Thoracic aorta endothelial cell (primary cell): ENCODE data around the gene TERF2IP. TPM values are rescaled to one million over a fixed set of nuclear protein-coding genes. Genes with fewer than 3 reads are reported as not detected.

ENCODE experiments used
- small RNA-seq: library from RNA; depleted of rRNA; stranded (forward); fragments of <200 nt; gene quantifications from one replicate; pipeline ENCODE3, GENCODE V24; 2012
- total RNA-seq: library from RNA; depleted of rRNA; stranded (reverse); fragments of >200 nt; gene quantifications from 2 replicates; pipeline ENCODE4 v1.2.3, GENCODE V29; 2012

Gene TERF2IP, protein sequence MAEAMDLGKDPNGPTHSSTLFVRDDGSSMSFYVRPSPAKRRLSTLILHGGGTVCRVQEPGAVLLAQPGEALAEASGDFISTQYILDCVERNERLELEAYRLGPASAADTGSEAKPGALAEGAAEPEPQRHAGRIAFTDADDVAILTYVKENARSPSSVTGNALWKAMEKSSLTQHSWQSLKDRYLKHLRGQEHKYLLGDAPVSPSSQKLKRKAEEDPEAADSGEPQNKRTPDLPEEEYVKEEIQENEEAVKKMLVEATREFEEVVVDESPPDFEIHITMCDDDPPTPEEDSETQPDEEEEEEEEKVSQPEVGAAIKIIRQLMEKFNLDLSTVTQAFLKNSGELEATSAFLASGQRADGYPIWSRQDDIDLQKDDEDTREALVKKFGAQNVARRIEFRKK
- 34.5 and 42.3 TPM in 2 replicates for total RNA-seq

GRCh38 chr16:75647492-75648264, at the start of gene TERF2IP, which contains the start of gene KARS1:
TERF2IP (plus strand) TSS chr16:75647773; CDS start chr16:75647883, 110 bp downstream.
KARS1 (minus strand) TSS chr16:75647665; CDS start chr16:75647639, 26 bp downstream.

GRCh38 chr16:75622761-75623605, 24.6 kb upstream of the TERF2IP start, which contains the start of gene ADAT1:
ADAT1 (minus strand) TSS chr16:75623281; CDS start chr16:75620799, 2,482 bp downstream.

DNA sequence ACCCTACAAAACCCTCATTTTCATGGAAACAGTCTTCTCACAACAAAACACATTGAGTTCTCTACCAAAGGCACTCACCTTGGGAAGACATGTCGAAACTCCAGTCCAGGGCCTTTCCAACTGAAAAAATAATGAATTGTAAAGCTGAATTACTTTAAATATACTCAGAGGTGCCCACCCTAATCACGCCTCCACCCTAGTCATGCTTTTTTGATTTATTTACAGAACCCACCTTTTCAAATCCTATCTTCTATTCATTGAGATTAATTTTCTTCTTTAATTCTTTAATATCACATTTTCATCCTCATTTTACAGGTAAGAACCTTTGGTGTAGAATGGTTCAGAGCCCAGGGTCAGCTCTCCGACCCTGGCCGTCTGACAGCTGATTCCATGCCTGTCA, 29.3 kb downstream of the TERF2IP start, which contains the start of gene CPHXL2:
CPHXL2 (minus strand) TSS at position 101 of the 400 bp plus-strand sequence; CDS start at position 91, 10 bp downstream.

GRCh38 chr16:75701361-75701760, 53.8 kb downstream of the TERF2IP start, which contains the start of gene DUXB:
DUXB (minus strand) TSS chr16:75701461; CDS start chr16:75701418, 43 bp downstream.

Small RNA genes within 50 kb of the gene (small RNA-seq; reads per million reads assigned to genes)
- gene RN7SL520P = not detected

Other genes starting within 250 kb of the TERF2IP start
- gene CFDP1, start 214.3 kb upstream of the TERF2IP start, total RNA-seq = 76.3 and 91.3 TPM in 2 replicates
- 32.4 and 44.2 TPM in 2 replicates for gene TMEM170A, start 183.1 kb upstream of the TERF2IP start, total RNA-seq
- gene CHST6, start 152.3 kb upstream of the TERF2IP start, total RNA-seq = 0.40 and 1.3 TPM in 2 replicates
- gene CHST5, start 111.7 kb upstream of the TERF2IP start, total RNA-seq = not detected in 2 replicates
- 11.3 and 11.7 TPM in 2 replicates for gene TMEM231, start 91.5 kb upstream of the TERF2IP start, total RNA-seq
- gene GABARAPL2, start 81.4 kb upstream of the TERF2IP start, total RNA-seq = 49.7 and 50.1 TPM in 2 replicates
- gene ADAT1, start 24.5 kb upstream of the TERF2IP start, total RNA-seq = 74.5 and 82.1 TPM in 2 replicates
- gene KARS1, start 108 bp upstream of the TERF2IP start, total RNA-seq = 220 and 225 TPM in 2 replicates
- not detected in 2 replicates for gene CPHXL2, start 29.2 kb downstream of the TERF2IP start, total RNA-seq
- gene DUXB, start 53.7 kb downstream of the TERF2IP start, total RNA-seq = not detected in 2 replicates
- not detected in 2 replicates for gene CPHXL, start 78.7 kb downstream of the TERF2IP start, total RNA-seq